ENCODE data around the gene STXBP1. TPM values are rescaled to one million over a fixed set of nuclear protein-coding genes. Genes with fewer than 3 reads are reported as not detected.
"Not testable (repeated sequence)": the region's sequence is repeated elsewhere in the genome, so short reads cannot be mapped to it uniquely, and the experiment has no call there.

STXBP1 gene
- total and polyA plus RNA-seq, 8 donors = 5.2 to 77.7 (median 17.6) TPM

DNA sequence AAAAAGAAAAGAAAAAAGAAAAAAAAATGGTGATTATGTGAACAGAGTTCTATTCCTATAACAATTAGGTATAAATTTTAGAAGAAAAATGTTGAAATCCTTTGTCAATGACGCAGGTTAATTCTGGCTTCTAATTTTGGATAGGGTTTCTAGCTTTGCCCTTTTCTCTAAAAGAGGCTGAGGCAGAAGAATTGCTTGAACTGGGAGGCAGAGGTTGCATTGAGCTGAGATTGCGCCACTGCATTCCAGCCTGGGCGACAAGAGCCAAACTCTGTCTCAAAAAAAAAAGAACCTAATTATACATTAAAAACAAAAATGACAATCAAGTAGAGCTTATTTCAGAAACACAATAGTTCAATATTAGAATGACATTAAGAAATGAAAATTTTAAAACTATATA is 2.9 kb downstream of the STXBP1 start:
- no peak for DNase-seq
- Histone ChIP-seq H3K9me3 (no peaks in the 10 kb centered on the region), H3K27me3 (peaks cover 0 to 20% (median 11%) of the 10 kb centered on the region in 3 donors), H3K36me3 (no peaks in the 10 kb centered on the region), H3K4me3 (no peak overlapping the region), H3K27ac (no peak overlapping the region), H3K4me1 (peaks cover 5 to 29% (median 22%) of the 10 kb centered on the region in 4 donors)
- intact Hi-C loops (cut with DNase I; ENCODE audit: low total_unique reads) = no loop called here
- no peak for TF ChIP-seq POLR2A (IDR thresholded peaks at IDR 0.05)
- TF ChIP-seq, protein P1, sequence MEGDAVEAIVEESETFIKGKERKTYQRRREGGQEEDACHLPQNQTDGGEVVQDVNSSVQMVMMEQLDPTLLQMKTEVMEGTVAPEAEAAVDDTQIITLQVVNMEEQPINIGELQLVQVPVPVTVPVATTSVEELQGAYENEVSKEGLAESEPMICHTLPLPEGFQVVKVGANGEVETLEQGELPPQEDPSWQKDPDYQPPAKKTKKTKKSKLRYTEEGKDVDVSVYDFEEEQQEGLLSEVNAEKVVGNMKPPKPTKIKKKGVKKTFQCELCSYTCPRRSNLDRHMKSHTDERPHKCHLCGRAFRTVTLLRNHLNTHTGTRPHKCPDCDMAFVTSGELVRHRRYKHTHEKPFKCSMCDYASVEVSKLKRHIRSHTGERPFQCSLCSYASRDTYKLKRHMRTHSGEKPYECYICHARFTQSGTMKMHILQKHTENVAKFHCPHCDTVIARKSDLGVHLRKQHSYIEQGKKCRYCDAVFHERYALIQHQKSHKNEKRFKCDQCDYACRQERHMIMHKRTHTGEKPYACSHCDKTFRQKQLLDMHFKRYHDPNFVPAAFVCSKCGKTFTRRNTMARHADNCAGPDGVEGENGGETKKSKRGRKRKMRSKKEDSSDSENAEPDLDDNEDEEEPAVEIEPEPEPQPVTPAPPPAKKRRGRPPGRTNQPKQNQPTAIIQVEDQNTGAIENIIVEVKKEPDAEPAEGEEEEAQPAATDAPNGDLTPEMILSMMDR (IDR thresholded peaks at IDR 0.05) = no peak
- no peak for TF ChIP-seq POLR2AphosphoS5 (IDR thresholded peaks at IDR 0.05)
- TF ChIP-seq EP300 (IDR thresholded peaks at IDR 0.05) = no peak
- WGBS, 5 donors = 70 to 85% (median 80%) methylated on average over 3 of the region's 3 CpGs

DNA sequence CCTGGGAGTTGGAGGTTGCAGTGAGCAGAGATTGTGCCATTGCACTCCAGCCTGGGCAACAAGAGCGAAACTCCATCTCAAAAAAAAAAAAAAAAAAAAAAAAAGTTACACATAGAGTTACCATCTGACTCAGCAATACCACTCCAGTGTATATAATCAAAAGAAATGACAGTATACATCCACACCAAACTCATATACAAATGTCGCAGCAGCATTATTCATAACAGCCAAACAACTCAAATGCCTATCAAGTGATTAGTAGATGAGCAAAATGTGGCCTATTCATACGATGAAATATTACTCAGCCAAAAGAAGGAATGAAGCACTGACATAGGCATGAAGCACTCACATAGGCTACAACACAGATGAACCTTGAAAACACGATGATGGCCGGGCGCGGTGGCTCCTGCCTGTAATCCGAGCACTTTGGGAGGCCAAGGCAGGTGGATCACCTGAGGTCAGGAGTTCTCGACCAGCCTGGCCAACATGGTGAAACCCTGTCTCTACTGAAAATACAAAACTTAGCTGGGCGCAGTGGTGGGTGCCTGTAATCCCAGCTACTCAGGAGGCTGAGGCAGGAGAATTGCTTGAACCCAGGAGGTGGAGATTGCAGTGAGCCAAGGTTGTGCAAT is 9.4 kb downstream of the STXBP1 start:
- intact Hi-C loops (cut with DNase I; ENCODE audit: low total_unique reads); DNase-seq; H3K27me3 ChIP-seq; H3K9me3 ChIP-seq; H3K36me3 ChIP-seq; H3K4me1 ChIP-seq; H3K4me3 ChIP-seq: not testable (repeated sequence)
- H3K27ac ChIP-seq = peak overlapping the region in 1 of 5 donors; percentile 17
- WGBS, 5 donors = 87 to 90% (median 89%) methylated on average over 9 to 10 of the region's 10 CpGs

DNA sequence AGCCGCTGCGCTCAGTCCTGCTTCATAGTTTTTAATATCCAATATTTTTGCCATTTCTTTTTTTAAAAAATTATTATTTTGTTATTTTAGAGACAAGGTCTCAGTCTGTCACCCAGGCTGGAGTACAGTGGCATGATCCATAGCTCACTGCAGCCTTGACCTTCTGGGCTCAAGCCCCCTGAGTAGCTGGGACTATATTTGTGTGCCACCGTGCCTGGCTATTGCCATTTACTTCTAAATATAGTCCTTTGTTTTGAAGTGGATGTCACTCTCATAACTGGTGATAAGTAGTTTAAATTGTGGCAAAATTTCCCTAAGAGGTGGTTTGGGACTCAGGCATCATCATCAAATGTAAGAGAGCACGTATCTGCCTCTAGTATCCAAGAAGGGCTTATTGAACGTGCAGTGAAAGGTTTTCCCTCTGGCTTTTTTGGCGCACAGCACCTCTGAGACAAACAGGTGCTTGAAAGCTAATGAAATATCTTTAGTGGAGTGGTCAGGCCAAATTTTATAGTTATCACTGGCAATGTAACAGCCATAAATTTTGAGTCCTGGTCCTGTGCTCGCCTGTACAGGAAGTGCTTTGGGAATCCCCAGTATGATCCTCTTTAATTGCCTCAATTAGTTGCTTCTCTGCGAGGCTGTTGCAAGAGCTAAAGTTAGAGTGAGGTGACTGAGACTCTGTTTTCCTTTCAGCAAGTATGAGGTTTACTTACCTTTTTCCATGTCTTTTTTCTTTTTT is 14.8 kb downstream of the STXBP1 start:
- no peaks in the 10 kb centered on the region for H3K36me3 ChIP-seq
- 54 to 65% (median 61%) methylated on average over 8 of the region's 8 CpGs for WGBS, 5 donors
- no peak for DNase-seq
- peaks cover 8 to 41% (median 14%) of the 10 kb centered on the region in 4 donors for H3K4me1 ChIP-seq
- H3K9me3 ChIP-seq = no peaks in the 10 kb centered on the region
- intact Hi-C loops (cut with DNase I; ENCODE audit: low total_unique reads) = no loop called here
- H3K27ac ChIP-seq = no peak overlapping the region
- TF ChIP-seq, protein P1 (IDR thresholded peaks at IDR 0.05) = no peak
- TF ChIP-seq POLR2A (IDR thresholded peaks at IDR 0.05) = no peak
- H3K27me3 ChIP-seq = no peaks in the 10 kb centered on the region
- no peak overlapping the region for H3K4me3 ChIP-seq

DNA sequence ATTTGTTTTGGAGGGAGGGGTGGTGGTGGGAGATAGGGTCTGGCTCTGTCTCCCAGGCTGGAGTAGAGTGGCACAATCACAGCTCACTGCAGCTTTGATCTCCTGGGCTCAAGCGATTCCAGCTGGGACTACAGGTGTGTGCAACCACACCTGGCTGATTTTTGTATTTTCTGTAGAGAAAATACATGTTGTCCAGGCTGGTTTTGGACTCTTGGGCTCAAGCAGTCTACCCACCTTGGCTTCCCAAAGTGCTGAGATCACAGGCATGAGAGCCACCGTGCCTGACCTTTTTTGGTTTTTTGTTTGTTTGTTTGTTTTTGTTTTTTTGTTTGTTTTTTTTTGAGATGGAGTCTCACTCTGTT is 15.4 kb downstream of the STXBP1 start:
- no peak overlapping the region for H3K4me3 ChIP-seq
- H3K36me3 ChIP-seq = no peaks in the 10 kb centered on the region
- WGBS, 5 donors = 56 to 92% (median 57%) methylated on average over 2 of the region's 2 CpGs
- H3K4me1 ChIP-seq = peaks cover 8 to 41% (median 14%) of the 10 kb centered on the region in 4 donors
- no peak overlapping the region for H3K27ac ChIP-seq
- no peaks in the 10 kb centered on the region for H3K9me3 ChIP-seq
- no peak for TF ChIP-seq POLR2AphosphoS5 (IDR thresholded peaks at IDR 0.05)
- no peak for TF ChIP-seq POLR2A (IDR thresholded peaks at IDR 0.05)
- no peak for TF ChIP-seq EP300 (IDR thresholded peaks at IDR 0.05)
- TF ChIP-seq, protein P1 (IDR thresholded peaks at IDR 0.05) = no peak
- H3K27me3 ChIP-seq = no peaks in the 10 kb centered on the region
- intact Hi-C loops (cut with DNase I; ENCODE audit: low total_unique reads) = no loop called here
- DNase-seq = no peak

Measured in stomach (tissue), 9 donors.